GM21737 (cell line): ENCODE data around the gene FMNL1.
A peak's percentile ranks its signal among the peaks of the same experiment; 100 is the strongest.

Experiments used
- ATAC-seq: cut with Tn5 transposase; IDR thresholded peaks from one replicate; pipeline ENCODE4 v1.9.1; 2021; ENCODE audit warnings: mild to moderate bottlenecking, moderate library complexity; ENCODE audit not compliant: unreplicated experiment

Gene FMNL1

GRCh38 chr17:45277216-45277849 is 55.6 kb downstream of the FMNL1 start:
- ATAC-seq: peak; percentile 55

- no peak for ATAC-seq
These were observed 56.3 kb downstream of the FMNL1 start for GRCh38 chr17:45277992-45278391.

GRCh38 chr17:45279898-45280297 is 58.2 kb downstream of the FMNL1 start:
- no peak for ATAC-seq

GRCh38 chr17:45282683-45283644 is 61.3 kb downstream of the FMNL1 start:
- no peak for ATAC-seq

- no peak for ATAC-seq
These were observed 62.0 kb downstream of the FMNL1 start for GRCh38 chr17:45283711-45284110.

- no peak for ATAC-seq
These were observed 62.8 kb downstream of the FMNL1 start for GRCh38 chr17:45284176-45285140.

- ATAC-seq: no peak
These were observed 64.6 kb downstream of the FMNL1 start for GRCh38 chr17:45286286-45286685.

- no peak for ATAC-seq
These were observed 66.1 kb downstream of the FMNL1 start for GRCh38 chr17:45287526-45288500.

- ATAC-seq: no peak
These were observed 67.1 kb downstream of the FMNL1 start for GRCh38 chr17:45288825-45289224.

GRCh38 chr17:45289301-45290268 is 67.9 kb downstream of the FMNL1 start:
- no peak for ATAC-seq

- no peak for ATAC-seq
These were observed 68.6 kb downstream of the FMNL1 start for GRCh38 chr17:45290269-45290765.

GRCh38 chr17:45291171-45291805 is 69.6 kb downstream of the FMNL1 start:
- ATAC-seq: no peak

GRCh38 chr17:45292696-45293412 is 71.2 kb downstream of the FMNL1 start:
- ATAC-seq: no peak

- no peak for ATAC-seq
These were observed 71.9 kb downstream of the FMNL1 start for GRCh38 chr17:45293413-45294211.

GRCh38 chr17:45294506-45294905 is 72.8 kb downstream of the FMNL1 start:
- ATAC-seq: no peak

GRCh38 chr17:45296003-45296832 is 74.5 kb downstream of the FMNL1 start:
- ATAC-seq: no peak
